B cell (primary cell): ENCODE measurements around the gene UBE2R2. TPM values are rescaled to one million over a fixed set of nuclear protein-coding genes. Genes with fewer than 3 reads are reported as not detected.

Source experiments
- ATAC-seq: fragments of 200-7000 bp; cut with Tn5 transposase; one replicate; pipeline ENCODE4 v1.10.0; 2021; ENCODE audit warnings: low read depth, mild to moderate bottlenecking, moderate number of reproducible peaks, moderate library complexity
- CTCF ChIA-PET: fragments of 350-600 bp; sonication (Branson Sonifier 250); formaldehyde crosslinking; loops from one replicate; lab custom pipeline; 2021; ENCODE audit warnings: antibody characterized with exemption, inconsistent platforms; lab: Charles Lee
- POLR2A ChIA-PET: fragments of 350-600 bp; sonication (Branson Sonifier 250); formaldehyde crosslinking; loops from one replicate; lab custom pipeline; 2021; ENCODE audit warnings: antibody characterized with exemption; lab: Charles Lee
- DNase-seq: peaks from one replicate; pipeline ENCODE4 v3.0.0; 2013
- H2AFZ ChIP-seq: 2 replicates; pipeline ENCODE4 v1.6.1; 2012; ENCODE audit warnings: mild to moderate bottlenecking, low read depth, low read length; ENCODE audit not compliant: insufficient read depth, poor library complexity, severe bottlenecking
- H3K27ac ChIP-seq, 2 donors: 1 replicate in 1 of 2; 2 replicates in 1 of 2; pipeline ENCODE4 v1.5.1; 2012 to 2013; ENCODE audit warnings: low read length in 2 of 2, mild to moderate bottlenecking in 2 of 2, moderate library complexity in 1 of 2
- H3K27me3 ChIP-seq, 4 experiments: fragments of 200-600 bp in 1 of 4; sonication (generic) in 1 of 4; replicated peaks in 1 of 4; 1 replicate in 2 of 4; 2 replicates in 2 of 4; pipeline versions ENCODE4 v1.6.1 to v1.7.0; 2013 to 2016; ENCODE audit warnings: low read length in 3 of 4, mild to moderate bottlenecking in 2 of 4, mixed read lengths in 1 of 4, moderate library complexity in 1 of 4; ENCODE audit not compliant: insufficient read depth in 4 of 4, control insufficient read depth in 3 of 4; ENCODE audit errors: control extremely low read depth in 1 of 4
- H3K36me3 ChIP-seq, 2 experiments: replicated peaks in 1 of 2; 1 replicate in 1 of 2; 2 replicates in 1 of 2; pipeline versions ENCODE4 v1.6.1 to v1.7.1; 2013; ENCODE audit warnings: low read length in 1 of 2; ENCODE audit not compliant: insufficient read depth in 2 of 2, control insufficient read depth in 1 of 2; ENCODE audit errors: control extremely low read depth in 1 of 2, extremely low read depth in 1 of 2
- H3K4me1 ChIP-seq, 2 donors: fragments of 200-600 bp in 1 of 2; sonication (generic) in 1 of 2; 1 replicate in 1 of 2; 2 replicates in 1 of 2; pipeline versions ENCODE4 v1.5.1 to v1.6.1; 2013 to 2017; ENCODE audit warnings: low read length in 2 of 2; ENCODE audit not compliant: control insufficient read depth in 2 of 2, insufficient read depth in 2 of 2
- H3K4me2 ChIP-seq: replicated peaks from 2 replicates; pipeline ENCODE3; 2012; ENCODE audit warnings: mild to moderate bottlenecking, low read depth, low read length; ENCODE audit not compliant: poor library complexity, severe bottlenecking
- H3K4me3 ChIP-seq, 5 experiments: fragments of 200-600 bp in 1 of 5; sonication (generic) in 1 of 5; 1 replicate in 3 of 5; 2 replicates in 2 of 5; pipeline versions ENCODE4 v1.5.1 to v1.7.0; 2011 to 2016; ENCODE audit warnings: low read length in 4 of 5, mild to moderate bottlenecking in 4 of 5, low read depth in 2 of 5, control low read depth in 1 of 5, moderate library complexity in 1 of 5; ENCODE audit not compliant: insufficient read depth in 1 of 5; ENCODE audit errors: control extremely low read depth in 1 of 5, extremely low read depth in 1 of 5
- H3K79me2 ChIP-seq: fragments of 200-600 bp; sonication (generic); one replicate; pipeline ENCODE4 v1.6.0; 2016; ENCODE audit warnings: low read length; ENCODE audit not compliant: control insufficient read depth, insufficient read depth
- H3K9ac ChIP-seq: fragments of 200-600 bp; sonication (generic); 2 replicates; pipeline ENCODE4 v1.6.1; 2017; ENCODE audit warnings: mild to moderate bottlenecking, low read length, moderate library complexity
- H3K9me3 ChIP-seq, 3 donors: one replicate each; pipeline versions ENCODE4 v1.6.1 to v1.7.1; 2013; ENCODE audit warnings: low read length in 2 of 3; ENCODE audit not compliant: control insufficient read depth in 2 of 3, insufficient read depth in 1 of 3; ENCODE audit errors: control extremely low read depth in 1 of 3
- H4K20me1 ChIP-seq: 2 replicates; pipeline ENCODE4 v1.6.0; 2012; ENCODE audit warnings: mild to moderate bottlenecking, low read length; ENCODE audit not compliant: insufficient read depth, control insufficient read depth, poor library complexity, severe bottlenecking
- H3K27ac Mint-ChIP-seq: one replicate; pipeline ENCODE4 v1.8.0; 2021; ENCODE audit warnings: mixed read lengths
- H3K27me3 Mint-ChIP-seq: one replicate; pipeline ENCODE4 v1.8.0; 2021; ENCODE audit warnings: mixed read lengths
- H3K4me1 Mint-ChIP-seq: one replicate; pipeline ENCODE4 v1.8.0; 2021; ENCODE audit warnings: mixed read lengths
- H3K4me3 Mint-ChIP-seq: one replicate; pipeline ENCODE4 v1.8.0; 2021; ENCODE audit warnings: mixed read lengths
- H3K9me3 Mint-ChIP-seq: one replicate; pipeline ENCODE4 v1.8.0; 2022; ENCODE audit warnings: mixed read lengths; ENCODE audit not compliant: insufficient read depth
- EZH2 ChIP-seq: IDR thresholded peaks from 2 replicates; pipeline ENCODE4 v1.6.1; 2012; ENCODE audit warnings: borderline replicate concordance, low read depth, mild to moderate bottlenecking, moderate library complexity, low read length; ENCODE audit not compliant: insufficient read depth, poor library complexity, severe bottlenecking
- WGBS: methylation state at CpG from one replicate; pipeline ENCODE4 v1.1.5; 2013; ENCODE audit warnings: missing lambda C conversion rate; ENCODE audit not compliant: insufficient coverage; 5-methylcytosine and 5-hydroxymethylcytosine counted together
- intact Hi-C: fragments of 100-400 bp; cut with micrococcal nuclease; formaldehyde crosslinking; loops from one replicate; pipeline ENCODE4 v1.10.0; 2022
- polyA plus RNA-seq: library from polyadenylated mRNA; depleted of rRNA; stranded (reverse); fragments of >200 nt; gene quantifications from 2 replicates; pipeline ENCODE4 v1.2.3, GENCODE V29; 2012
- total RNA-seq, 2 donors: library from RNA; stranded (reverse); fragments of 120-200 nt in 1 of 2; gene quantifications; 1 replicate in 1 of 2; 2 replicates in 1 of 2; pipeline versions ENCODE4 v1.2.3 to v1.2.4, GENCODE V29; 2013 to 2022
- TF ChIP-seq, protein P1 (sequence below): fragments of 200-600 bp; IDR thresholded peaks from one replicate; pipeline ENCODE4 v1.8.0; 2022; ENCODE audit warnings: antibody characterized with exemption, mild to moderate bottlenecking

UBE2R2 gene
- total and polyA plus RNA-seq, 2 donors (not counting 1 experiment from before 2014, with no cell fraction given): 18.9 to 48.8 TPM

GRCh38 chr9:33908114-33908513 lies 91.2 kb downstream of the UBE2R2 start:
- peaks cover 56% of the 10 kb centered on the region for H3K79me2 ChIP-seq
- H3K27ac ChIP-seq: no peak overlapping the region
- peaks cover 7 to 29% of the 10 kb centered on the region in 2 experiments for H3K36me3 ChIP-seq
- no peak overlapping the region for H3K4me3 Mint-ChIP-seq
- no peaks in the 10 kb centered on the region for H3K9me3 Mint-ChIP-seq
- DNase-seq (no peak), ATAC-seq (no peak)
- H2AFZ ChIP-seq: no peak overlapping the region
- WGBS: no CpG with 5 or more reads among the region's 3 CpGs
- H4K20me1 ChIP-seq: peaks cover 53% of the 10 kb centered on the region
- H3K4me1 Mint-ChIP-seq: peaks cover 9% of the 10 kb centered on the region
- ChIA-PET POLR2A (no interaction called here), CTCF (interaction anchor here (1.7 kb wide), 1 partner anchor 17 kb away, joined by 6 read pairs; no protein-coding TSS in a partner anchor)
- TF ChIP-seq EZH2: no peak
- TF ChIP-seq, protein P1, sequence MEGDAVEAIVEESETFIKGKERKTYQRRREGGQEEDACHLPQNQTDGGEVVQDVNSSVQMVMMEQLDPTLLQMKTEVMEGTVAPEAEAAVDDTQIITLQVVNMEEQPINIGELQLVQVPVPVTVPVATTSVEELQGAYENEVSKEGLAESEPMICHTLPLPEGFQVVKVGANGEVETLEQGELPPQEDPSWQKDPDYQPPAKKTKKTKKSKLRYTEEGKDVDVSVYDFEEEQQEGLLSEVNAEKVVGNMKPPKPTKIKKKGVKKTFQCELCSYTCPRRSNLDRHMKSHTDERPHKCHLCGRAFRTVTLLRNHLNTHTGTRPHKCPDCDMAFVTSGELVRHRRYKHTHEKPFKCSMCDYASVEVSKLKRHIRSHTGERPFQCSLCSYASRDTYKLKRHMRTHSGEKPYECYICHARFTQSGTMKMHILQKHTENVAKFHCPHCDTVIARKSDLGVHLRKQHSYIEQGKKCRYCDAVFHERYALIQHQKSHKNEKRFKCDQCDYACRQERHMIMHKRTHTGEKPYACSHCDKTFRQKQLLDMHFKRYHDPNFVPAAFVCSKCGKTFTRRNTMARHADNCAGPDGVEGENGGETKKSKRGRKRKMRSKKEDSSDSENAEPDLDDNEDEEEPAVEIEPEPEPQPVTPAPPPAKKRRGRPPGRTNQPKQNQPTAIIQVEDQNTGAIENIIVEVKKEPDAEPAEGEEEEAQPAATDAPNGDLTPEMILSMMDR: no peak
- H3K27ac Mint-ChIP-seq: no peak overlapping the region
- no peaks in the 10 kb centered on the region for H3K27me3 Mint-ChIP-seq
- H3K4me1 ChIP-seq: no peaks in the 10 kb centered on the region
- H3K4me3 ChIP-seq: no peak overlapping the region
- H3K4me2 ChIP-seq: no peak overlapping the region
- H3K27me3 ChIP-seq: no peaks in the 10 kb centered on the region
- intact Hi-C loops: no loop called here
- H3K9me3 ChIP-seq: no peaks in the 10 kb centered on the region
- H3K9ac ChIP-seq: no peak overlapping the region

GRCh38 chr9:33908749-33909148 lies 91.8 kb downstream of the UBE2R2 start:
- Mint-ChIP-seq H3K27ac (no peak overlapping the region), H3K4me3 (no peak overlapping the region), H3K27me3 (no peaks in the 10 kb centered on the region), H3K4me1 (peaks cover 3% of the 10 kb centered on the region), H3K9me3 (no peaks in the 10 kb centered on the region)
- no peak overlapping the region for H3K27ac ChIP-seq
- DNase-seq: no peak
- no peak overlapping the region for H3K4me2 ChIP-seq
- no CpG with 5 or more reads among the region's 4 CpGs for WGBS
- peaks cover 48% of the 10 kb centered on the region for H4K20me1 ChIP-seq
- no peak for TF ChIP-seq EZH2
- TF ChIP-seq, protein P1: no peak
- H2AFZ ChIP-seq: no peak overlapping the region
- no peak overlapping the region for H3K4me3 ChIP-seq
- H3K79me2 ChIP-seq: peaks cover 49% of the 10 kb centered on the region
- H3K9ac ChIP-seq: no peak overlapping the region
- no peak for ATAC-seq
- no peaks in the 10 kb centered on the region for H3K9me3 ChIP-seq
- H3K4me1 ChIP-seq: no peaks in the 10 kb centered on the region
- peaks cover 7 to 33% of the 10 kb centered on the region in 2 experiments for H3K36me3 ChIP-seq
- POLR2A ChIA-PET: no interaction called here
- CTCF ChIA-PET: no interaction called here
- intact Hi-C loops: no loop called here
- H3K27me3 ChIP-seq: no peaks in the 10 kb centered on the region
